ENCODE measurements around the gene NHS.

- TF ChIP-seq CTCF (optimal IDR thresholded peaks at IDR 0.05 in 1 of 3, IDR thresholded peaks at IDR 0.05 in 1 of 3, conservative IDR thresholded peaks at IDR 0.05 in 1 of 3; ENCODE audit: extremely low read depth in 1 of 3, insufficient read depth in 2 of 3, low read length in 3 of 3) (no peak), EZH2 (IDR thresholded peaks at IDR 0.05; ENCODE audit: low read length) (no peak)
Observed at GRCh38 chrX:17703201-17703600, 328.2 kb downstream of the NHS start.
